ENCODE data around the gene EIF3I.

GRCh38 chr1:32195972-32196823 is 26.0 kb upstream of the EIF3I start:
- TF ChIP-seq EZH2phosphoT487 (IDR thresholded peaks at IDR 0.05; ENCODE audit: borderline replicate concordance) (no peak), CTCF (conservative IDR thresholded peaks at IDR 0.05; ENCODE audit: low read length) (no peak)
